Activated CD4-positive, alpha-beta T cell treated with anti-CD3 and anti-CD28 coated beads for 24 hours (primary cell): ENCODE measurements around the gene CCK.

Experiments
- DNase-seq, 2 donors: peaks; one replicate each; pipeline ENCODE4 v3.0.0-alpha.2; 2020; ENCODE audit warnings: low read depth in 2 of 2

The CCK gene

GRCh38 chr3:42225486-42226363 lies 40.3 kb downstream of the CCK start:
- no peak for DNase-seq

GRCh38 chr3:42224658-42225421 lies 41.1 kb downstream of the CCK start:
- no peak for DNase-seq

- DNase-seq, result no peak
Observed at GRCh38 chr3:42224178-42224577, 41.8 kb downstream of the CCK start.

- DNase-seq, result no peak
Observed at GRCh38 chr3:42222942-42223693, 42.9 kb downstream of the CCK start.

- no peak for DNase-seq
Observed at GRCh38 chr3:42220436-42221121, 45.4 kb downstream of the CCK start.

GRCh38 chr3:42216931-42217333 lies 49.1 kb downstream of the CCK start:
- no peak for DNase-seq

- no peak for DNase-seq
Observed at GRCh38 chr3:42216302-42216701, 49.7 kb downstream of the CCK start.

- no peak for DNase-seq
Observed at GRCh38 chr3:42214565-42215283, 51.3 kb downstream of the CCK start.

- no peak for DNase-seq
Observed at GRCh38 chr3:42214064-42214463, 51.9 kb downstream of the CCK start.

- DNase-seq, result no peak
Observed at GRCh38 chr3:42213417-42213816, 52.6 kb downstream of the CCK start.

GRCh38 chr3:42210726-42211125 lies 55.3 kb downstream of the CCK start:
- DNase-seq, result no peak

- no peak for DNase-seq
Observed at GRCh38 chr3:42209917-42210316, 56.1 kb downstream of the CCK start.
